ENCODE results near the gene CPN2.

DNA sequence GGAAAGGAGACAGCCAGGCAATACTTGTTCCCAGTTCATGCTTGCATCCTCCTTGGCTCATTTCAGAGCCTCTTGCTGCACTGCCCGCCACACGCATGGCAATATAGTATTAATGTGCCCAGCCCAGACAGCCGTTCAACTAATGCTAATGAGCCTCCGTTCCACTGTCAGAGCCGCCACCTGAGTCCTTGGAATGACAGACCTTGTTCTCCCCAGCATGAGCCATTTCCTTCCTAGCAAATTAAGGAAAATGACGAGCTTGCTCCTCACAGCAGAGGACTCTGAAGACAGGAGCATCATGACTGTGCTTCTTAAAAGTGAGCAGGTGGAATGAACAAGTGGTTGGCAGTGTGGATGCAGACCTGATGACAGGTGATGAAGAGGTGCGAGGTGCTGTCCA, 29.2 kb upstream of the CPN2 start:
- TF ChIP-seq, protein P1, sequence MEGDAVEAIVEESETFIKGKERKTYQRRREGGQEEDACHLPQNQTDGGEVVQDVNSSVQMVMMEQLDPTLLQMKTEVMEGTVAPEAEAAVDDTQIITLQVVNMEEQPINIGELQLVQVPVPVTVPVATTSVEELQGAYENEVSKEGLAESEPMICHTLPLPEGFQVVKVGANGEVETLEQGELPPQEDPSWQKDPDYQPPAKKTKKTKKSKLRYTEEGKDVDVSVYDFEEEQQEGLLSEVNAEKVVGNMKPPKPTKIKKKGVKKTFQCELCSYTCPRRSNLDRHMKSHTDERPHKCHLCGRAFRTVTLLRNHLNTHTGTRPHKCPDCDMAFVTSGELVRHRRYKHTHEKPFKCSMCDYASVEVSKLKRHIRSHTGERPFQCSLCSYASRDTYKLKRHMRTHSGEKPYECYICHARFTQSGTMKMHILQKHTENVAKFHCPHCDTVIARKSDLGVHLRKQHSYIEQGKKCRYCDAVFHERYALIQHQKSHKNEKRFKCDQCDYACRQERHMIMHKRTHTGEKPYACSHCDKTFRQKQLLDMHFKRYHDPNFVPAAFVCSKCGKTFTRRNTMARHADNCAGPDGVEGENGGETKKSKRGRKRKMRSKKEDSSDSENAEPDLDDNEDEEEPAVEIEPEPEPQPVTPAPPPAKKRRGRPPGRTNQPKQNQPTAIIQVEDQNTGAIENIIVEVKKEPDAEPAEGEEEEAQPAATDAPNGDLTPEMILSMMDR (IDR thresholded peaks at IDR 0.05; ENCODE audit: low read depth, low read length): no peak
- no peak for TF ChIP-seq EZH2phosphoT487 (IDR thresholded peaks at IDR 0.05; ENCODE audit: low read depth)
